Activated naive CD4-positive, alpha-beta T cell (primary cell): ENCODE results near the gene GIPC2.
"Not testable (repeated sequence)": the region's sequence is repeated elsewhere in the genome, so short reads cannot be mapped to it uniquely, and the experiment has no call there.

Experiments used
- DNase-seq, 4 experiments: peaks; one replicate each; lab custom pipeline; 2025; lab: John Stamatoyannopoulos, UW

The GIPC2 gene

GRCh38 chr1:78068681-78069283 is 23.0 kb downstream of the GIPC2 start:
- DNase-seq = no peak

- no peak for DNase-seq
These were observed 24.0 kb downstream of the GIPC2 start for GRCh38 chr1:78069784-78070183.

- DNase-seq = no peak
These were observed 24.4 kb downstream of the GIPC2 start for GRCh38 chr1:78070210-78070609.

- no peak for DNase-seq
These were observed 25.0 kb downstream of the GIPC2 start for GRCh38 chr1:78070758-78071157.

GRCh38 chr1:78071696-78072095 is 25.9 kb downstream of the GIPC2 start:
- DNase-seq = no peak

- DNase-seq = no peak
These were observed 26.4 kb downstream of the GIPC2 start for GRCh38 chr1:78072216-78072615.

GRCh38 chr1:78073441-78073840 is 27.7 kb downstream of the GIPC2 start:
- DNase-seq = no peak

- DNase-seq = no peak
These were observed 29.9 kb downstream of the GIPC2 start for GRCh38 chr1:78075621-78076020.

GRCh38 chr1:78078358-78078757 is 32.6 kb downstream of the GIPC2 start:
- no peak for DNase-seq

GRCh38 chr1:78079580-78079979 is 33.8 kb downstream of the GIPC2 start:
- DNase-seq = no peak

GRCh38 chr1:78080767-78081166 is 35.0 kb downstream of the GIPC2 start:
- no peak for DNase-seq

GRCh38 chr1:78081980-78082860 is 36.5 kb downstream of the GIPC2 start:
- no peak for DNase-seq

- not testable (repeated sequence) for DNase-seq
These were observed 38.9 kb downstream of the GIPC2 start for GRCh38 chr1:78084639-78085038.

- no peak for DNase-seq
These were observed 40.9 kb downstream of the GIPC2 start for GRCh38 chr1:78086697-78087096.

- DNase-seq = no peak
These were observed 42.2 kb downstream of the GIPC2 start for GRCh38 chr1:78088015-78088414.

GRCh38 chr1:78088486-78088885 is 42.7 kb downstream of the GIPC2 start:
- no peak for DNase-seq

- DNase-seq = no peak
These were observed 43.2 kb downstream of the GIPC2 start for GRCh38 chr1:78089010-78089409.

GRCh38 chr1:78090472-78091133 is 44.8 kb downstream of the GIPC2 start:
- no peak for DNase-seq

GRCh38 chr1:78091215-78091813 is 45.5 kb downstream of the GIPC2 start:
- DNase-seq = no peak

- DNase-seq = no peak
These were observed 46.1 kb downstream of the GIPC2 start for GRCh38 chr1:78091886-78092285.

GRCh38 chr1:78092643-78093042 is 46.9 kb downstream of the GIPC2 start:
- DNase-seq = no peak

- no peak for DNase-seq
These were observed 47.8 kb downstream of the GIPC2 start for GRCh38 chr1:78093560-78093959.

- DNase-seq = no peak
These were observed 48.9 kb downstream of the GIPC2 start for GRCh38 chr1:78094639-78095038.
